Coronary artery (tissue), 2 donors: Measurements from ENCODE around the gene PLCH1.

Source experiments
- DNase-seq: peaks from one replicate; pipeline ENCODE4 v3.0.0-alpha.2; 2017; ENCODE audit warnings: low spot score
- H3K27ac ChIP-seq, 2 donors: fragments of 200-600 bp; sonication (generic); one replicate each; pipeline ENCODE4 v1.5.1; 2016 to 2019
- H3K4me3 ChIP-seq: fragments of 200-600 bp; sonication (generic); 2 replicates; pipeline ENCODE4 v1.5.1; 2016; ENCODE audit warnings: mild to moderate bottlenecking, moderate library complexity
- TF ChIP-seq, protein P1 (sequence below): fragments of 200-600 bp; sonication (generic); IDR thresholded peaks from one replicate; pipeline ENCODE4 v1.5.1; 2019; ENCODE audit warnings: antibody characterized with exemption

The PLCH1 gene

DNA sequence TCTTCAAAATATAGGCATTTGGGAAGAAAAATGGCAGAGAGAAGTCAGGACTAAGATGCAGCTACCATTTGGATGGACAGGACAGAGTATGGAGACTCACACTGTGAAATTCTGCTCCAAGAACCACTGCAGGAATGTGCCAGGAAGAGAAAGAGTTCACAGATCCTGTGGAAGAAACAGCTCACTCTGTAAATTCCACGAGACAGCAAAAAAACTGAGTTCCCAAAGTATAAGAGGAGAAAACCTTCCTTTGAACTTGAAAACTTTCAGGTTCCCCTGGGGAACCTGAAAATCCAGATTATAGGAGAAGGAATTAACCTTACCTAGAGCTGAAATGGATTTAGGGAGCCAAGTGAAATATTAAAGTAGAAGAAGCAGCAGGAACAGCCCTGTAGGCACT, 137.1 kb downstream of the PLCH1 start:
- H3K4me3 ChIP-seq = no peak overlapping the region
- DNase-seq = no peak
- TF ChIP-seq, protein P1, sequence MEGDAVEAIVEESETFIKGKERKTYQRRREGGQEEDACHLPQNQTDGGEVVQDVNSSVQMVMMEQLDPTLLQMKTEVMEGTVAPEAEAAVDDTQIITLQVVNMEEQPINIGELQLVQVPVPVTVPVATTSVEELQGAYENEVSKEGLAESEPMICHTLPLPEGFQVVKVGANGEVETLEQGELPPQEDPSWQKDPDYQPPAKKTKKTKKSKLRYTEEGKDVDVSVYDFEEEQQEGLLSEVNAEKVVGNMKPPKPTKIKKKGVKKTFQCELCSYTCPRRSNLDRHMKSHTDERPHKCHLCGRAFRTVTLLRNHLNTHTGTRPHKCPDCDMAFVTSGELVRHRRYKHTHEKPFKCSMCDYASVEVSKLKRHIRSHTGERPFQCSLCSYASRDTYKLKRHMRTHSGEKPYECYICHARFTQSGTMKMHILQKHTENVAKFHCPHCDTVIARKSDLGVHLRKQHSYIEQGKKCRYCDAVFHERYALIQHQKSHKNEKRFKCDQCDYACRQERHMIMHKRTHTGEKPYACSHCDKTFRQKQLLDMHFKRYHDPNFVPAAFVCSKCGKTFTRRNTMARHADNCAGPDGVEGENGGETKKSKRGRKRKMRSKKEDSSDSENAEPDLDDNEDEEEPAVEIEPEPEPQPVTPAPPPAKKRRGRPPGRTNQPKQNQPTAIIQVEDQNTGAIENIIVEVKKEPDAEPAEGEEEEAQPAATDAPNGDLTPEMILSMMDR = no peak
- H3K27ac ChIP-seq = no peak overlapping the region

DNA sequence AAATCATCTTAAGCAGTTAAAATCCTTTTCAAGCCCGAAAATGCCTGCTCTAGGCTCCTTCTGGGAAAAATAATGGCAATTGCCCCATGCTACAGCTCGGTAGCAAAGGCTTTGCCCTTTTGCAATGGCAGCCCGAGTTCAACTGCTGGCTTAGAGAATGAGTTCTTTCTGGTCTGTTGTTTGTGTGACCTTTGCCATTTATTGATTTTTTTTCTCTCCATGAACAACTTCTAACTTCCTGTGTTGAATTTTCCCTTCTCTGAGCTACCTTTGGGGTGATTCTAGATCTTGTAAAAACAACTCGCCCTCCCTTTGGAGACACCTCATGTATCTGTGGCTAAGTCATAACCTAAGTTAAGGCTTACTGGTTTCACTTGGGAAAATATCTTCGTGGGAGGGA, 139.3 kb downstream of the PLCH1 start:
- DNase-seq = no peak
- no peak overlapping the region for H3K4me3 ChIP-seq
- TF ChIP-seq, protein P1 = no peak
- H3K27ac ChIP-seq = no peak overlapping the region

DNA sequence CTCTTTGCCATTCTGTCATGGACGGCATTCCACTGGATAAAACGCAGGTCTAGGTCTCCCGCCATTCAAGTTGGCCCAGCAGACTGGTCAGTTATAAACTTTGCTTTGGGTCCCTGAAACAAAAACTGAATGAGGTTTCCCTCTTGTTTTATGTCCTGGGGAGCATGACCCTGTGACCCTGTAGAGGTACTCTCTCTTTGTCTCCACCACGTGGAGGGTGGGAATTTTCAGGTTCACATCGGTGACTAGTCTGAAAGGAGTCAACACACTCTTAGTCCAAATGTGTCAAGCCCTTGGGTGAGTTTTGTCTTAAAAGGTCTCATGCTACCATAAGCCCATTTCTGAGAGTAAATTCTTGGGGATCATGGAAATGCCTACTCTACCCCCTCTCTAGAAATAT, 139.9 kb downstream of the PLCH1 start:
- H3K27ac ChIP-seq = no peak overlapping the region
- H3K4me3 ChIP-seq = no peak overlapping the region
- TF ChIP-seq, protein P1 = no peak
- no peak for DNase-seq

DNA sequence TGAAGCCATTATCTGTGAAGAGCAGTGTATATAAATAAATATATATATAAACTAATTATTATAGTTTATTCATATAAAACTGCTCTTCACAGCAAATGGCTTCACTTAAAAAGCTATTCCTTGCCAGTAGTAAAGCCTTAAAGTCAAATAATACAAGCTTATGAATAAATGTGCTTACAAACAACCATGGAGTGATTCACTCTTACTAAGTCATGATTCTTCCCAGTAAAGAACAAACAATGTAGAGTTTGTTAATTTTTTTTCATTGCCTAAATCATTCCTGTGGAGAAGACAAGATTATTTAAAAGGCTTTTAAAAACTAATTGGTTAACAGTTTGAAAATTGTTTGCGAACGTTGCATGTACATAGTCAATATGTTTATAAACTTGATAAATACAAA, 140.7 kb downstream of the PLCH1 start:
- TF ChIP-seq, protein P1 = no peak

DNA sequence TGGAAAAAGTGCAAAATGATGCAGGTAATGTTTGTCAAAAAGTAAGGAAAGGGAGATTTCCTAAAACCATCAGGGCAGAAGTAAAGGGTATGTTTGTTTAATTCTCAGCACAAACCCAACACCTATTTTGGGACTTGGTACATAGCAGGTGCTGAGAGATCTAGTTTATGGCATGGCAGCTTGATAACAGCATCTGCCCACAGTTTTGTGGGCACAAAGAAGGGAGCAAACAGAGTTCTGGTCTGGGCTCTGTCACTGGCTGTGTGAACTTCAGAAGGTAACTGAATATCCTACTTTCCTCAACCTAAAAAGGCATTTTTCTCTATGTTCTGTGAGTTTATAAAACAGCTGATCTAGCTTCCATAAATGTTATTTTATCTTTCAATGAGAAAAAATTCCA, 141.6 kb downstream of the PLCH1 start:
- TF ChIP-seq, protein P1 = no peak
- no peak overlapping the region for H3K27ac ChIP-seq
- no peak for DNase-seq

More for the DNA sequence above, 140.7 kb downstream of the PLCH1 start:
- DNase-seq = no peak
- H3K4me3 ChIP-seq = no peak overlapping the region
- no peak overlapping the region for H3K27ac ChIP-seq

DNA sequence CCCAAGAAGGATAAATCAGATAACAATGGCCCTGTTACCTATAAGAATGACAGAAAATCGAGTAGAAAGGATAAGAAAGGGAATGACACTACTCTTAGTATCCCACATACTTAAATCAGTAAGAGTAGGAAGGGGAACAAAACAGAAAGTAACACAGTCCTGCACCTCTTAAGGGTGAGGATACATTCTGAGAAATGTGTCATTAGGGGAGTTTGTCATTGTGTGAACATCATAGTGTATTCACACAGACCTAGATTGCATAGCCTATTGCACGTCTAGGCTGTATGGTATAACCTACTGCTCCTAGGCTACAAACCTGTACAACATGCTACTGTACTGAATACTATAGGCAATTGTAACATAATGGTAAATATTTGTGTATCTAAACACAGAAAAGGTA, 142.6 kb downstream of the PLCH1 start:
- TF ChIP-seq, protein P1 = no peak
- Histone ChIP-seq H3K27ac (no peak overlapping the region), H3K4me3 (no peak overlapping the region)
- no peak for DNase-seq

More for the DNA sequence above, 141.6 kb downstream of the PLCH1 start:
- no peak overlapping the region for H3K4me3 ChIP-seq

DNA sequence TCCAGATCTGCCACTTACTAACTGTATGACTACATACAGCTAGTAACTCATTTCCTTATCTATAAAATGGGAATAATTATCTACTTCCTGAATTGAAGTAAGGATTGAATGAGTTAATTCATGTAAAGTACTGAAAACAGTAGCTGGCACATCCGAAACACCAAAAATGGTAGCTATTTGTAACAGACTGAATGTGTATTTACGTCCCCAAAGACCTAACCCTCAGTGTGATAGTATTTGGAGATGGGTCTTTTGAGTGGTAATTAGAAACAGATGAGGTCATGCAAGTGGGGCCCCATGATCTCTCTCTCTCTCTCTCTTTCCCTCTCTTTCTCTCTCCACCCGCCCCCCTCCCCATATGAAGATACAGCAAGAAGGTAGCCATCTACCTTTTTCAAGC, 146.2 kb downstream of the PLCH1 start:
- no peak overlapping the region for H3K27ac ChIP-seq
- TF ChIP-seq, protein P1 = no peak
- DNase-seq = no peak
- no peak overlapping the region for H3K4me3 ChIP-seq
